ENCODE results near the gene MEGF10.

DNA sequence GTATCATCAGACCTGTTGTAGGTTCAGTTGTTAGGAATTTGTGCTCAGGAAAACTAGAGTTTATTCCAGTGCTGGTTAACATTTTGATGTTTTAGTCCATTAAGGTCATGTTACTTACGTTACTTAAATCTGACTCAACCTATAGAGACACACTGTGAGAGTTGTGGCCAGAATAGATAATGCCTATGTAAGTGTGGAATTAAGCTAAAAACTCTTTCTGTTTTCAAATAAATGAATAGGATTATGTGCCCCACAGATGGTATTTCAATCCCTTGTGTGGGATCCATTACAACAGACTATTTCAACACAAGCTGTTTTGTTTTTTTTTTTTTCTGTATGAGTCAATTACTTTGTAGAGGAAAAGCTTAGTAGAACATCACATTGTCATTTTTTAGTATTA lies 68.1 kb downstream of the MEGF10 start:
- TF ChIP-seq, protein P1, sequence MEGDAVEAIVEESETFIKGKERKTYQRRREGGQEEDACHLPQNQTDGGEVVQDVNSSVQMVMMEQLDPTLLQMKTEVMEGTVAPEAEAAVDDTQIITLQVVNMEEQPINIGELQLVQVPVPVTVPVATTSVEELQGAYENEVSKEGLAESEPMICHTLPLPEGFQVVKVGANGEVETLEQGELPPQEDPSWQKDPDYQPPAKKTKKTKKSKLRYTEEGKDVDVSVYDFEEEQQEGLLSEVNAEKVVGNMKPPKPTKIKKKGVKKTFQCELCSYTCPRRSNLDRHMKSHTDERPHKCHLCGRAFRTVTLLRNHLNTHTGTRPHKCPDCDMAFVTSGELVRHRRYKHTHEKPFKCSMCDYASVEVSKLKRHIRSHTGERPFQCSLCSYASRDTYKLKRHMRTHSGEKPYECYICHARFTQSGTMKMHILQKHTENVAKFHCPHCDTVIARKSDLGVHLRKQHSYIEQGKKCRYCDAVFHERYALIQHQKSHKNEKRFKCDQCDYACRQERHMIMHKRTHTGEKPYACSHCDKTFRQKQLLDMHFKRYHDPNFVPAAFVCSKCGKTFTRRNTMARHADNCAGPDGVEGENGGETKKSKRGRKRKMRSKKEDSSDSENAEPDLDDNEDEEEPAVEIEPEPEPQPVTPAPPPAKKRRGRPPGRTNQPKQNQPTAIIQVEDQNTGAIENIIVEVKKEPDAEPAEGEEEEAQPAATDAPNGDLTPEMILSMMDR (IDR thresholded peaks at IDR 0.05): no peak
- no peak for TF ChIP-seq EZH2 (IDR thresholded peaks at IDR 0.05; ENCODE audit: borderline replicate concordance, insufficient read depth, low read depth, low read length, poor library complexity, severe bottlenecking)
